GM12873 (cell line): ENCODE measurements around the gene KCTD12.

ENCODE experiments used
- CTCF ChIP-seq: IDR thresholded peaks from 2 replicates; pipeline ENCODE4 v1.5.1; 2012; ENCODE audit warnings: low read depth, mild to moderate bottlenecking, moderate library complexity, low read length, control low read depth; ENCODE audit not compliant: insufficient read depth; ENCODE audit errors: missing control alignments

The KCTD12 gene

GRCh38 chr13:76885203-76886004 lies 801 bp downstream of the KCTD12 start:
- peak; percentile 57 for TF ChIP-seq CTCF

- no peak for TF ChIP-seq CTCF
Measured at GRCh38 chr13:76884907-76885202, 1.4 kb downstream of the KCTD12 start.

GRCh38 chr13:76884186-76884906 lies 1.9 kb downstream of the KCTD12 start:
- peak; percentile 82 for TF ChIP-seq CTCF

- no peak for TF ChIP-seq CTCF
Measured at GRCh38 chr13:76883236-76883635, 3.0 kb downstream of the KCTD12 start.

- no peak for TF ChIP-seq CTCF
Measured at GRCh38 chr13:76882431-76882830, 3.8 kb downstream of the KCTD12 start.

- no peak for TF ChIP-seq CTCF
Measured at GRCh38 chr13:76879883-76880270, 6.3 kb downstream of the KCTD12 start.

GRCh38 chr13:76879203-76879882 lies 6.9 kb downstream of the KCTD12 start:
- no peak for TF ChIP-seq CTCF
